SH-SY5Y (cell line): Measurements from ENCODE around the gene HTR6.

Experiments
- GATA2 ChIP-seq: IDR thresholded peaks from 2 replicates; pipeline ENCODE4 v1.6.1; 2011; ENCODE audit warnings: mild to moderate bottlenecking, low read depth, low read length
- GATA3 ChIP-seq: IDR thresholded peaks from 2 replicates; pipeline ENCODE4 v1.6.1; 2011; ENCODE audit warnings: low read depth, mild to moderate bottlenecking, low read length, moderate library complexity

DNA sequence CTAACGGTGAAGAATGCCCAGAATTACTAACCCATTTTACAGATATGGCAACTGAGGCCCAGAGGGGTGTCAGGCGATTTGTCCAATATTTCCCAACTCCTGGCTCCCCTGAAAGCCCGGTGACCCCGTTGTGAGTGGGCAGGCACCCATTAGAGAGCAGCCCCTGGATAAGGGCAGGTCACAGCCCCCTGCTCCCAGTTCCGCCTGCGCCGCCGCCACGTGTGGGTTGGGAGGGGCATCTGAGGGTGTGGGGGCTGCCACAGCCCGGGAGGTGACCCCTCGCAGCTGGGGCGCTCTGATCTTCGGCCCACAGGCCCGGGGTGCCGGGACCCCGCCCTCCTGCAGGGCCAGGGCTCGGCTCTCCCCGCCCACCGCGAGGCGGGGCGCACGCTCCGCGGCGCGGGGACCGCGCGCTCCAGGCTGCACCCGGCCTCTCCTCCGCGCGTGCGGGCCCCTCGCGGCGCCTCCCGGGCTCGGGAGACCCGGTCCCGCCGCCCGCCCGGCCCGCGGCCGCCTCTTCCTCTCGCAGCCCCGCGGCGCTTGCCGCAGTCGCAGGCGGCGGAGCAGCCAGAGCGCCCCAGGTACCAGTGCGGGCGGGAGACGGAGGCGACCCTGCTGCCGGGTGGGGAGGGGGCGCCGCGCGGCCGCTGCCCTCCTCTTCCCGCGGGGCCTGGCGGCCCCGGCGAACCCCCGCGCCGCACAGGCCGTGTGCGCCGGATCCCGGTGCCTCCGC lies at the start of gene HTR6:
- TF ChIP-seq GATA3, result no peak
- no peak for TF ChIP-seq GATA2
